HG03469 (cell line): ENCODE results near the gene ALOX12.

ENCODE experiments used
- ATAC-seq: cut with Tn5 transposase; IDR thresholded peaks from one replicate; pipeline ENCODE4 v1.9.1; 2021; ENCODE audit warnings: mild to moderate bottlenecking, moderate library complexity, moderate number of reproducible peaks; ENCODE audit not compliant: unreplicated experiment

The ALOX12 gene

DNA sequence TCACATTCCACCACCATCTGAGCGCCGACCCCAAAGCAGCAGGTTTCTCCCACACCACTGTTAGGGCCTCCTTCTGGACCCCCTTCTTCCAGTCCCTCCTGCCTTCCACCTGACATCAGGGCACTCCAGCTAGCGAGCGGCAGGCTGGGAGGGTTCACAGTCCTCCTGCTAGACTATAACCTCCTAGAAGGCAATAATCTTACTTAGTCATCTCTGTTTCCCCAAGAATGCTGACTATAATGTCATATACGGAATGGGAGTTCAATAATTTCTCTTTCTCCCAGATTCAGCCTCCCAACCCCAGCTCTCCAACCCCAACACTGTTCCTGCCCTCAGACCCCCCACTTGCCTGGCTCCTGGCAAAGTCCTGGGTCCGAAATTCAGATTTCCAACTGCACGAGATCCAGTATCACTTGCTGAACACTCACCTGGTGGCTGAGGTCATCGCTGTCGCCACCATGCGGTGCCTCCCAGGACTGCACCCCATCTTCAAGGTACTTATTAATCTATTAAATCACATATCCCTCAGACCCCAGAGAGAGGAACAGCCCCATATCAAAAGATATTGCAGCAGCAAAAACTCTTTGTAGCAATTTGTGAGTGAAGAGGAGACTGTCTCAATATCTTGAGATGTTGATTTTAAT lies 5.6 kb downstream of the ALOX12 start:
- ATAC-seq: no peak

DNA sequence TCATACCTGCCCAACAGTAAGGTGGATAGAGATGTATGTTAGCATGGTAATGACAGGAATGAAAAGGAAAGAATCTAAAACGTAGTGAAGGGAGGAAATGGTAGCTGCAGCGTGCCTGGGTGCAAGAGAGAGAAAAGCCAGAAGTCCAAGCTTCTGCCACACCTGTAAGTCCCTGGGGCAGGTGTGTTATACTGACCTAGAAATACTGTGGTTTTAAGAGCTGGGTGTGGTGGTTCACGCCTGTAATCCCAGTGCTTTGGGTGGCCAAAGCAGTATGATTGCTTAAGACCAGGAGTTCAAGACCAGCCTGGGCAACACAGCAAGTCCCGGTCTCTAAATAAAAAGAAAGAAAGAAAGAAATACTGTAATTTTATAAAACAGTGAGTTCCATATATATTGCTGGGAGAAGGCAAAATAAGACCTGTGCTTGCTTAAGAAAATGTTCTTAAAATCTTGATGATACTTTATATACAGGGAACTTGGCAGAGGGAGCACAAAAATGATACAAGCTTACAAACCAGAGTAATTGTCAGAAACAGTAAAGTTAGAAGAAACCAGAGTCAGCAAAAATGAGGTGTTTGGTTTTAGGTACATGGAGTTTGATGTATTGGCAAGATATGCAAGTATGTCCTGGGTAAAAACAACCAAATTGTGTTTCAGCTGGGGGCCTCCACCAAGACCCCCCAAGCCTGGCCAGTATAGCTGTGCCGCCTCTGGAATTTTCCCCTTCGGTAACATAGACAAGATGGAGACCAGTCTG lies 6.6 kb downstream of the ALOX12 start:
- no peak for ATAC-seq

DNA sequence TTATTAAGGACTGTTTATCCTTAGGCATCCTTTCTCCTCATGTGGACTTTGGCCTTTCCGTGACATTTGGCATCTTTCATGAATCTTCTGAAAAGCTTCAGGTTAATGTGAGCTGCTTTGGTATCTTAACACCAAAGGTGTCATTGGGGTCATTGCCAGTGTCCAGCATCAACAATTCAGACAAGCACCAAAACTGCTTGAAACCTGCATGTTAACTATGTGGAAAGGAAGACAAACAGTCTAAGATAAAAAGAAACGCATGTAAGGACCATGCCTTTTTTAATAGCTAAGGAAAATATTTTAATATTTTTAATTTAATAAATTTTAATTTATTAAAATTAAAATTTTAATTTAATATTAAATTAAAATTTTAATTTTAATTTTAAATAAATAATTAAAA lies 7.9 kb downstream of the ALOX12 start:
- no peak for ATAC-seq

DNA sequence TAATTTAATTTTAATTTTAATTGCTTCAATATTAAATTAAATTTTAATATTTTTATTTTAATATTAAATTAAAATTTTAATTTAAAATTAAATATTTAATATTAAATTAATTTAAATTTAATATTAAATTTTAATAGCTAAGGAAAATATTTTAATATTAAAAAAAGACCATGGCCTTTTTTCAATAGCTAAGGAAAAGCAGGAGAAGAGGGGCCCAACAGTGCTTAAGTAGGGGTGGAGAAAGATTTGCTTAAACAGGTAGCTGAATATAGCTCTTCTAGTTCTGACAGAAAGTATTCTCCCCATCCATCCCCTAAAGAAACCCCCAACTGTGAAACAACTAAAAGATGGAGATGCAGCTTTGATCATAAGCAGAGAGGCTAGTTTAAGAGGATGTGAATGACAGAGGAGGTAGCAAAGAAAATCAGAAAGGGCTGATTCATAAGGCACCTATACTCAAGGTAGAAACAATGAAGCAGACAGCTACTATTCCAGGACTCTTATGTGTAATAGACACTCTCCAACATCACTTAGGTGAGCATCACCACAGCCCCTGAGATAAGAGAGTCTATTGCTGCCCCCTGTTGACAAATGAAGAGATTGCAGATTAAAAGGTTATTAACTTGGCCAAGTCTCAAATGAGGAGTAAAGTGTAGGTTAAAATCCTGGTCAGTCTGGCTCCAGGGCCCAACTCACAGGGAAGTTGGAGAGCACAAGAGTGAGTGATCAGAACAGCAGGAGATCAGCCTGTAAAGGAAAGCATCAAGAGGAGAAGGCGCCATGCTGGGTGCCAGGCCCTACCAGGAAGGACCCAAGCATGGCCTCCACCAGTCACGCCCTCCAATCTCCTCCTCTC lies 8.8 kb downstream of the ALOX12 start:
- ATAC-seq: no peak

DNA sequence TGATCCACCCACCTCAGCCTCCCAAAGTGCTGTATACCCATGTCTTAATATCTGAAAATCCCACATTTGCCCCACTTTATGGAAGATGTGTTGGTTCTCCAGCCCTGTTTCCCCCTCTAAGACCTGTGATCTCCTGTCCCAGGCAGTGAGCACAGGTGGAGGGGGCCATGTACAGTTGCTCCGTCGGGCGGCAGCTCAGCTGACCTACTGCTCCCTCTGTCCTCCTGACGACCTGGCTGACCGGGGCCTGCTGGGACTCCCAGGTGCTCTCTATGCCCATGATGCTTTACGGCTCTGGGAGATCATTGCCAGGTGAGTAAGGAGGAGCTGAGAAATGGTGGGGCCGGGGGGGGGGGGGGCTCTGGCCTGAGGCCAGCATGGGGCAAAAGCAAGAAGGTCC lies 9.9 kb downstream of the ALOX12 start:
- ATAC-seq: no peak

DNA sequence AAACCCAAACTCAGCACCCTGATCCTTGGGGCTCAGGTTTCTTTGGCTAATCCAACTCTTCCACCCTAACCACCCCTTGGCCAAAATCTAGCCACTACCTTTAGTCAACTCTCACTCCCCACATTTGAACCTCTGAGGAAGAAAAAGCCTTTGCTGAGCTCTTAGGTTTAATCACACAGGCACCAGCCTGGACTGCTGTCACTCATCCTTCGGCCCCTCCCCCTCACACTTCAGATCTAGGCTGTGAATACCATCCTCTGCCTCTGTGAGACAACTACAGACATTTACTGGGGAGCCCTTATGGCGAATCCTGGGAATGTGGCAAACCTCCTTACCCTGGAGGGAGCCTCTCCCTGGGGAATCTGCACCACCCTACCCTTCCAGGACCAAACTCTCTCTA lies 11.3 kb downstream of the ALOX12 start:
- ATAC-seq: no peak

DNA sequence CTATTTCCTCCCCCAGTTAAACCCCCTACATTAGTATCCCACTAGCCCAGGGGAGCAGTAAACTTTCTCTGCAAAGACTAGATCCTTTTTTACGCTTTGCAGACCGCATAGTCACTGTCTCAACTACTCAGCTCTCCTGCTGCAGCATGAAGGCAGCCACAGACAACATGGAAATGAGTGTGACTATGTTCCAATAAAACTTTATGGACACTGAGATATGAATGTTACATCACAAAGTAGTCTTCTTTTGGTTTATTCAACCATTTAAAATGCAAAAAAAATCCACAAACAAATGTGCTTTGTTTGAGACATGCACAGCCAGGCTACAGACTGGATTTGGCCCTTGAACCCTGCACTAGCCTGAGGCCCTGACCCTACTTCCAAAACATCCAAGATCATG lies 14.7 kb downstream of the ALOX12 start:
- no peak for ATAC-seq

DNA sequence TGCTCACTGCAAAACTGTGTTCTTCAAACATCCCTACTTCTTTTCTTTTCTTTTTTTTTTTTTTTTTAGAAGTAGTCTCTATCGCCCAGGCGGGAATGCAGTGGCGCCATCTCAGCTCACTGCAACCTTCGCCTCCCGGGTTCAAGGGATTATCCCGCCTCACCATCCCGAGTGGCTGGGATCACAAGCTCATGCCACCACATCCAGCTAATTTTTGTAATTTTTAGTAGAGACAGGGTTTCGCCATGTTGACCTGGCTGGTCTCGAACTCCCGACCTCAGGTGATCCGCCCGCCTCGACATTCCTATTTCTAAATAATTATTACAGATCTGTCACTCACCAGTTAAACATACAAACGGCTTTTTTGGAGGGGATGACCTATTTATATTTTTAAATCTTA lies 15.6 kb downstream of the ALOX12 start:
- ATAC-seq: no peak

DNA sequence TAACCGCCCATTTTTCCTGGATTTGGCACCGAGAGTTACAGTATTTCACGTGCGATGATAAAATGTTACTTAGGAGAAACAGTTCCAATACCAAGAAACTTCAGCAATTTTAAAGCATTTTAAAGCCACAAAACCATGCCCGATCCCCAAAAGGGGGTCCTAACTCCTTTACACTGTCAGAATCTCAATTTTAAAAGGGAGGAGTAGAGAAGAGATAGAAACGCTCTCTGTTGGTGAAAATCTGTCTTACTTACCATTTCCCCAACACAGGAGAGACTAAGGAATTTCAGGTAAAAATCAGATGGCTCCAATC lies 16.0 kb downstream of the ALOX12 start:
- no peak for ATAC-seq

DNA sequence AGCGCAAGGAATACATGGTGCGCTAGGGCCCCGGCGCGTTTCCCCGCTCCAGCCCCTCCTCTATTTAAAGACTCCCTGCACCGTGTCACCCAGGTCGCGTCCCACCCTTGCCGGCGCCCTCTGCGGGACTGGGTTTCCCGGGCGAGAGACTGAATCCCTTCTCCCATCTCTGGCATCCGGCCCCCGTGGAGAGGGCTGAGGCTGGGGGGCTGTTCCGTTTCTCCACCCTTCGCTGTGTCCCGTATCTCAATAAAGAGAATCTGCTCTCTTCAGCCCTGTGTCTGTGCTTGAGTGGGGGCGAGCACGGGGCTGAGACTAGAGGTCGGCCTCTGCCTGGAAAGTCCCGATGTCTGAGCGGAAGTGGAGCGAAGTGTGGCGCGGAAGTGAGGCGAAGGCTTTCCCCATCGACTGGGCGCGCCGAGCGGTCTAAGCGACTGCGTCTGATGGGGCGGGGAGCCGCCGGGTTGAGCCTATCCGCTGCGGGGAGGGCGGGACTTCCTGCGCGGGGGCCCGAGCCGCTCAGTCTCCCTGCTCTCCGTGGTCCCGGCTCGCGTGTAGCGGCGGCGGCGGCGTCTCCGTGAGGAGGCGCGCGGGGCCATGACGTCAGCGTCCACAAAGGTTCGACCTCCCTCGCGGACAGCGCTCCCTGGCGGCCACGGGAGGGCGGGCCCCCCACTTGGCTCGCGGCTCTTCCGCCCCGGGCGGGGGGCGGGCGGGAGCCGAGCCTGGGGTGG lies 18.6 kb downstream of the ALOX12 start:
- ATAC-seq: peak; percentile 72

DNA sequence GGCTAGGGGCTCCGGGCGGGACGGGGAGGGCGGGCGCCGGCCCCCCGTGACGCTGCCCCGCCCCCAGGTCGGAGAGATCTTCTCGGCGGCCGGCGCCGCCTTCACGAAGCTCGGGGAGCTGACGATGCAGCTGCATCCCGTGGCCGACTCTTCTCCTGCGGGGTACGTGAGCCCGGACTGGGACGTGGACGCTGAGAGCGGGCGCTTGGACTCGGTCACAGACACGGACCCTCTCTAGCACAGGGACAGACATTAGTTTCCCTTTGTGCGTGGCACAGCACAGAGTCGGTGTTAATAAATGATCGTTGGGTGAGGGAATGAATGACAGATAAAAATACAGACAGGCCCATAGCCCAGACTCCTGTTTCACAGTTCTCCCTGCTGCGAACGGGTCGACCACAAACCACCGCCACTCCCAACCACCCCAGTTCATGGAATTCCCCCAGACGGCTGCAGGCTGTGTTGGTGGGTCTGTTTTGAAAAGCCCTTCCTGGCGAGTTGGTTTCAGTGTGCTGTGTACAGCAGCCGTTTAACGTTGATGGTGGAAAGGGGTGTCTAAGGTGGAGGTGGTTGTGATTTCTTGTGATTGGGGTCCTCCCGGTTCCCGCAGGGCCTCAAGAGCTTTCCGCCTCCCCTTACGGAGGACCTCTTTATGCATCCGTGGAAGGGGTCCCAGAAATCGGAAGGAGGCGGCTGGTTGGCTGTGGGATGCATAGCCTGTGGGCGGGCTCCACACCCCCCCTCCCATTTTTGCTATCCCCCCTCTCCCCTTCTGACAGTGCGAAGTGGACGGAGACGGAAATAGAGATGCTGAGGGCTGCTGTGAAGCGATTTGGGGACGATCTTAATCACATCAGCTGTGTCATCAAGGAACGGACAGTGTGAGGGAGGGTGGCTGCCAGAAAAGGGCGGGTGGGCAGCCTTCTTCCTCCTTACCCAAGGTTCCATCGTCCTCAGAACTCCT lies 19.4 kb downstream of the ALOX12 start:
- ATAC-seq: peak; percentile 24

DNA sequence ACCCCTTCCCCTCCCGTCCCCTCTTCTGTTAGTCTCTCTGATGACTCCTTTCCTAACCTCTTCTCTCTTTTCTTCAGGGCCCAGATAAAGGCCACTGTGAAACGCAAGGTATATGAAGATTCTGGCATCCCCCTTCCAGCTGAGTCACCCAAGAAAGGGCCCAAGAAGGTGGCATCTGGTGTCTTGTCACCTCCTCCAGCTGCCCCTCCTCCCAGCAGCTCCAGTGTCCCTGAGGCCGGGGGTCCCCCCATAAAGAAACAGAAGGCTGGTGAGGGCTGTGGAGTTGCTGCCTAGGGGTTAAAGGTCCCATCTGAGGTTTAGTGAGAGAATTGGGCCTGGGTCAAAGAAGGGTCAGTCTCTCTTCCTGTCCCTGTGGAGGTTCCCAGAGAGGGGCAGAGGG lies 20.6 kb downstream of the ALOX12 start:
- no peak for ATAC-seq

DNA sequence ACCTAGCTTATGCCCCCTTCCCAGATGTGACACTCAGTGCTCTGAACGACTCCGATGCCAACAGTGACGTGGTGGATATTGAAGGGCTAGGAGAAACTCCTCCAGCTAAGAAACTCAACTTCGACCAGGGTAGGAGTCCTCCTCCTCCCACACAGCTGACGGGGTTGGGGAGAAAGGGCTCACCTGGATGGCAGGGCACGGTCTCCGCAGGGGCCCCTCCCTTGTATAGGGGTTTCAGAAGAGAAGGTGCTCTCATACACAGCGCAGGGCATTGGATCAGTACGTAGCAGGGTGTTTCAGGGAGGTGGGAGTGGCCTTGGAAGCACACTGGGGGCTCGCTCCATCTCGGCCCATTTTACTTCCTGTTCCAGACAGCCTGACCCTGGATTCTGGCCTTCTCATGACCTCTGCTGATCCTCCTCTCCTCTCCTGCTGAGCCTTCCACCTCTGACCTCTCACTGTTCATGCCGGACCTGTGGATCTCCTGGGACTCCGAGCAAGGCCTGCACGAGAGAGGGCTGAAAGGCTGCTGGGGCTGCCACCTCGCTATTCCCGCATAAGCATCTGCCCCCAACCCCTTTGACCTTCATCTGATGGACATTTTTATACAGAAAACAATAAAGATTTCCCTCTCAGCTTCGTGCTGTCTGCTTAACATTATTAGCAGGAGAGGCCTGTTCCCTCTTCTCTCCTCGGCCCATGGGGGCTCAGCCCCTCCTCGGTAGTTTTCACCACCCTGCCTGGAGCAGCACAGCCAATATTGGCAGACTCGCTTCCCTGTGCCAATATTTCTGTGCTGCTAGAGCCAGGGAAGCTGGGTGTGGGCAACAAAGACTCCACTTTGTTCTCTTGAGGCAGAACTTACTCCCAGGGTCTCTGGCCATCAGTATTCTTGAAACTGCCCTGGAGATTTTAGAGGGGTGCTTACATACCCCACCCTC lies 21.3 kb downstream of the ALOX12 start:
- no peak for ATAC-seq

DNA sequence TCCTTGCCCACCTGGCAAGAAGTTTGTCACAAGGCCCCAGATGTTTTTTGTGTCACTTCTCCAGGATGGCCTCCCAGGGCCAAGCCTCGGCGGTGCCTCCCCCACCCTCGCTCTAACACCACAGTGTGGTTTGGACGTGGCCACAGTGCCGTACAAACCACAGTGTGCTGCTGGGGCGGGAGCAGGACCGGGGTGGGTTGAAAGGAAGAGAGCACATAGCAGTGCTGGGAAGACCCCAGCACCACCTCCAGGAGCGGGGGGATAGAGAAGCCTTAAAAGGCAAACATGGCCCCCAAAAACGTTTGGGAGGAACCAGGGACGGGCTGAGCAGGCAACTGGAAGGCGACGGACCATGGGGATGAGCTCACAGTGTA lies 22.0 kb downstream of the ALOX12 start:
- ATAC-seq: no peak

DNA sequence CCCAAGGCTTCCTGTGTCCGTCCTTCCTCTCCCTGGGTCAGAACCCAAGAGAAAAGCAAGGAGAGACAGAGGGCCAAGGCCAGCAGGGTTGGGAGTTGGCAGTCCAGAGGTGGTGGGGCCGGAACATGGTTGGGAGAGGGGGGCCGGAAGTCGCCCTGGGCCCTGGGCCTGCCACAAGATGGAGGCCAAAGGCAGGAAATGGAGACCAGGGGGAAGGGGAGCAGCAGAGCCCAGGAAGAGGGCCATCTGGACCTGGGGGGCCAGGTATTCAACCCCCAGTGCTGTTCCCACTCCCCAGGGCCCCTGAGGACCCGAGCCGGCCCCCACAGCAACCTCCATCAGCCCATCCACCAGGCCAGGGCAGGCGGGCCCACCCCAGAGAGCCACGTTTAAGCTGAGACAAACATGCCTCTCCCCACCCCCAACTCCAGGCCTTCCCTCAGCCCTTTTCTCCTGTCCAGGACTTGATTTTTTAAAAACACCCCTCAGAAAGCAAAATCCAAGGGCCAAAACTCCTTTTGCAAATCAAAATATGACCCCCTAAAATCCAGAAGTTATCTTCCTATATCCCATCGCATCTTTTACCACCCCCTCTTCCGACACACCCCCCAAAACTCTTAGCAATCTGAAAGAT lies 22.6 kb downstream of the ALOX12 start:
- ATAC-seq: no peak

DNA sequence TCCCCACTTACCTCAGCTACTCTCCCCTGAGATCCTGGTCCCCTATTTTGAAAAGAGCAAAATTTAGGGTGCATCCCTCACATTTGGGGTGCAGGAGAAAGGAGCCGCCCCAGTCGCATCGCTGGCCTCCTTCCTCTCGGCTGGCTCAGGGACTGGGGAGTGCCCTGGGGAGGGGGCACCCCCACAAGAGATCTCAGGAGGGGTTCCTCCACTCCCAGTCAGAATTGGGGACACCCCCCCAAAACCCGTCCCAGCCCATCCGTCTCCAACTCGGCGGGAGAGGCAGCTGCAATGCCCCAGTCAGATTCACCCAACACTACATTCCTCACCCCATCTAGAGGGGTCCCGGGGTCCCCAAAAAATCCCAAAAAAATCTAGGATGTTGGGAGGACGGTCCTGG lies 23.5 kb downstream of the ALOX12 start:
- ATAC-seq: no peak

DNA sequence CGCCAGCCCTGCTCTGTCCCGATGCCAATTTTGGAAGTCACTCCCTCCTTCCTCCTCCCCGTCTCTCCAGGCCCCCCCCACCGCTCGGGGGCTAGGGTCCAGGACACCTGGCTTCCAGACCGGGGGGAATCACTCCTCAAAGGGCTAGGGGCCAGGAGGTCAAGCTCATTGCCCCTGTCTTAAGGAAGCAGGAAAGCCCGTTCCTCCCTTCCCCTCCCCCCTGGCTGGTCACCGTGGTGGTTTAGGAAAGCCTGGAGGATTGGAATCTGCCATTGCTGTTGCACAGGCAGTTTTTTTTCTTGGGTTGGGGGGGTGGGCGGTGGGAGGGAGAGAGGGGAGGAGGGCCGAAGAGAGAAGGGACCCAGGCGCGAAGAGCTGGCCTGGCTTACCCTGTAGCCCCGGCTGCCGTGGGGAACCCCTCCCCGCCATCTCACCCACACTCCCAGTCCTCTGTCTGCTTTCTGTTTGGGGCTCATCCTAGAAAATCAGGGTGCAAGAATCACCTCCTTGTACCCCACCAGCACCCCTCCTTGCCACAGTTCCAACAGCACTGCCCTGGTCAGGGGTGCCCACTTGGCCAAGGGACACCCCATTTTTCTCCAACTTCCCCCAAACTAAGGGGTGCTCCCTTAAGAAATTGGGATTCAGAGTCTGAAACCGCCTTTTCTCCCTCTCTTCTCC lies 24.1 kb downstream of the ALOX12 start:
- no peak for ATAC-seq
